HG02840 (cell line): ENCODE results near the gene VWA7.
A peak's percentile ranks its signal among the peaks of the same experiment; 100 is the strongest.
"Not testable (repeated sequence)": the region's sequence is repeated elsewhere in the genome, so short reads cannot be mapped to it uniquely, and the experiment has no call there.

ENCODE experiments used
- ATAC-seq: cut with Tn5 transposase; IDR thresholded peaks from one replicate; pipeline ENCODE4 v1.9.1; 2021; ENCODE audit warnings: mild to moderate bottlenecking, moderate library complexity, moderate number of reproducible peaks; ENCODE audit not compliant: unreplicated experiment, low FRiP score

The VWA7 gene, protein sequence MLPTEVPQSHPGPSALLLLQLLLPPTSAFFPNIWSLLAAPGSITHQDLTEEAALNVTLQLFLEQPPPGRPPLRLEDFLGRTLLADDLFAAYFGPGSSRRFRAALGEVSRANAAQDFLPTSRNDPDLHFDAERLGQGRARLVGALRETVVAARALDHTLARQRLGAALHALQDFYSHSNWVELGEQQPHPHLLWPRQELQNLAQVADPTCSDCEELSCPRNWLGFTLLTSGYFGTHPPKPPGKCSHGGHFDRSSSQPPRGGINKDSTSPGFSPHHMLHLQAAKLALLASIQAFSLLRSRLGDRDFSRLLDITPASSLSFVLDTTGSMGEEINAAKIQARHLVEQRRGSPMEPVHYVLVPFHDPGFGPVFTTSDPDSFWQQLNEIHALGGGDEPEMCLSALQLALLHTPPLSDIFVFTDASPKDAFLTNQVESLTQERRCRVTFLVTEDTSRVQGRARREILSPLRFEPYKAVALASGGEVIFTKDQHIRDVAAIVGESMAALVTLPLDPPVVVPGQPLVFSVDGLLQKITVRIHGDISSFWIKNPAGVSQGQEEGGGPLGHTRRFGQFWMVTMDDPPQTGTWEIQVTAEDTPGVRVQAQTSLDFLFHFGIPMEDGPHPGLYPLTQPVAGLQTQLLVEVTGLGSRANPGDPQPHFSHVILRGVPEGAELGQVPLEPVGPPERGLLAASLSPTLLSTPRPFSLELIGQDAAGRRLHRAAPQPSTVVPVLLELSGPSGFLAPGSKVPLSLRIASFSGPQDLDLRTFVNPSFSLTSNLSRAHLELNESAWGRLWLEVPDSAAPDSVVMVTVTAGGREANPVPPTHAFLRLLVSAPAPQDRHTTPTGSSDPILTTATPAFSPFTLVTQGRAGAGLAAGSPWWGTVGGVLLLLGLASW

DNA sequence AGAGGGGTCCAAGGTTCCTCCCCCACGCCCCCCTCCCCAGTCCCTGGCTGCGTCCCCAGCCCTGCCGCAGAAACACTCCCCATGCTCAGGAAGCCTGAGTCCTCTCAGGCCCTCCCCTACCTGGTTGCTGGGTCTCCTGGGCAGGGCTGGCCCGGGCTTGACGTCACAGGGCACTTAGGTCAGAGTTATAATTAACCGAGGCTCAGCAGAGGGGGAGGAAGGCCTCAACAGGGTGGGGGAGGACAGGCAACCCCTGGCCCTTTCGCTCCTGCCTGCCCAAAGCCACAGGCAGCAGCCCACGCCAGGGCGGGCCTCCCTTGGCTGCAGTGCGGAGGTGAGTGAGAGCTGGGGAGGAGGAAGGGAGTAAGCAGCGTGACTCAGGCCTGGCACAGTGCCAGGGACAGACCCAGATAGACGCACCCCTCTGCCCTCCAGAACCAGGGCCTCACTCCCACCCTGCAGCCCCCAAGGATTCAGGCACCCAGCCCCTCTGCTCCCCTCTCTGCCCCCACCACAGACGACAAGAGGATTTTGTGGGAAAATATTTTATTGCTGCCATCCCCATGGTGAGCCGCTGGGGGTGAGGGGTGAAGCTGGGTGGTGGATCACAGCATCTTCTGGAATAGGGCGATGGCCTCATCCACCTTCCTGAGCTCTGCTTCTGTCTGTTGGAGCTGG is at the start of gene VWA7:
Gene VWA7, minus strand, starts transcription at position 340 of the 678 bp plus-strand sequence. CDS start 549 bp downstream, outside the sequence.
- ATAC-seq = no peak

DNA sequence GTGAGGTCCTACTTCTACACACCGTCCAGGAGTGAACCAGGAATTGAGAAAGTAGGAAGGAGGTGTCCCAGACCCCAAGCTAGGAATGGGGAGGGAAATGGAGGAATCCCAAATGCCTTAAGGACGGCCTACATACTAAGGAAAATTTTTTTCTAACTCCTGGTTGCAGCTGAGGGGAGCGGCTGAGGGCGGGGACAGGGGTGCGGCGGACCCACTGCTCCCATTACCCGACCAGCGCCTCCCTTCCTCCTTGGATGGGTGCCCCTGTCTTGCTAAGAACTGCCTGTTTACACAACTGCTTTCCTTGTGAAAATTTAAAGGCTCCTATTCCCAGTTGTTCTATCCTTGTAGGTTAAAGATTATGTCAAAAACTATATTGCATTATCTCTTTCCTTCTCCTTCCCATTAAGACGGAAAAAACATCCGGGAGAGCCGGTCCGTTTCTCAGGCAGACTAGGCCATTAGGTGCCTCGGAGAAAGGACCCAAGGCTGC is 49.7 kb upstream of the VWA7 start:
- ATAC-seq = no peak

DNA sequence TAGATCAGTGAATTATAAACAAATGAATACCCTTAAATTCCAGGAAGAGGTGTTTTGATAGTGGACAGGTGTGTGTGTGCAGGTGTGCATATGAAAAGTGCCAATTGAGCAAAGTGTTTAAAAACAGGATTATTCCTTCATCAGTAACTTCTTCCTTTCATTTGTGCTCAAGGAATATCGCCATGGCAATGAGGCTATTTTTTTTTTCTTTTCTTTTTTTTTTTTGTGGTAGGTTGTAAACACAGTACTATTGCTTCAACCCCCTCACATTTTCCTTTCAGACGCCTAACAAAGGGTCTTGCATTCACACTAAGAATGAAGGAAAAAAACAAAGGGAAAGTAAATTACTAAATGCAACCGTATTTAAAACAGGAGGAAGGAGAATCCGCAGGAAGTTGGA is 48.4 kb upstream of the VWA7 start:
- ATAC-seq = no peak

DNA sequence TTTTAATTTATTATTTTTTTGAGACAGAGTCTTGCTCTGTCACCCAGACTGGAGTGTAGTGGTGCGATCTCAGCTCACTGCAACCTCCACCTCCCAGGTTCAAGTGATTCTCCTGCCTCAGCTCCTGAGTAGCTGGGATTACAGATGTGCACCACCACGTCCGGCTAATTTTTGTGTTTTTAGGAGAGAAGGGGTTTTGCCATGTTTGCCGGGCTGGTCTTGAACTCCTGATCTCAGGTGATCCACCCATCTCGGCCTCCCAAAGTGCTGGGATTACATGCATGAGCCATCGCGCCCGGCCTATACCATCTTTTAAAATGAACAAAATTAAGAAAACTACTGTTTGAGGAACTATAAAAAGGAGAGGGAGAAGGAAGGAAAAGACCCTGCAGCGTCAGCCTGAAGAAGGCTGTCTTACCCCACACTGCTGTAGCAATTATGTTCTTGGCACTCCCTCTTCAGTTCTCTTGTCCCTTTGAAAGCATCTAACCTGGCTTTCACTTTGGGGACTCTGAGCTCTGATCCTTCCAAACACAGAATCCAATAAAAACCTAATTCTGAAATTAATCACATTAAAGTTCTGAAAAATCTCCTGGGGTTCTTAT is 46.6 kb upstream of the VWA7 start:
- not testable (repeated sequence) for ATAC-seq

DNA sequence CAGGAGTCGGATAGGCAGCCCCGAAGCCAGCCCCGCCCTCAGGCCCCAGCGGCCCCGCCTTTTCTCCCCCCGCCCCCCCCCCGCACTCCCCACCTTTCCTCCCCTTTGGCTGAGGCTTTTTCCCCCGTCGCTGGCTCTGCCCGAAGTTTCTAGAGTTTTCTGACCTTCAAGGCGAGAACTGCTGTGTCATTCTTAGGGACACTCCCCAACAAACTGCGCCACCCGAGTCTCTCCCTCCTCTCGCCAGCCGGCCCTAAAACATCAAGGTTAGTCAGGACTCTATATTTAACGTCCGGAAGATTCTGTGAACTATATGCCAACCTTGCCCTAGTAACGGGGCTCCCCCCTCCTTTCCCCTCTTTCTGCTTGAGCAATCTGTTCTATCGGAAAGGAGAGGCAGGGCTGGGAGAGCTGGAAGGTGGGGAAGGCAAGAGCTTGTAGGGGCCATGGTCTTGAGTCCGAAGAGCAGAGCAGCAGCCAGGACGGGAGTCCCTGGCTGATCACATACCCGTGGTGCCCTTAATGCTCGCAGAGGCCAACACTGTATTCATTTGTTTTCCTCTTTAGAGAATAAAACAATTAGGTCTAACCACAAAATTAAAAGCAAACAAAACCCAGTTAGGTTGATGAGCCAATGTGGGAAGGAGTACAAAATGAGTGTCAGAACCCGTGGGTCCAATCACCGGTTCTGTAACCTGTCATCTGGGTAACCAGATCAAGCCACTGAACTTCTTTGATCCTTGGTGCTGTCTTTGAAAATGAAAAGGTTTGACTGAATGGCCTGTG is 45.1 kb upstream of the VWA7 start:
- peak; percentile 33 for ATAC-seq

DNA sequence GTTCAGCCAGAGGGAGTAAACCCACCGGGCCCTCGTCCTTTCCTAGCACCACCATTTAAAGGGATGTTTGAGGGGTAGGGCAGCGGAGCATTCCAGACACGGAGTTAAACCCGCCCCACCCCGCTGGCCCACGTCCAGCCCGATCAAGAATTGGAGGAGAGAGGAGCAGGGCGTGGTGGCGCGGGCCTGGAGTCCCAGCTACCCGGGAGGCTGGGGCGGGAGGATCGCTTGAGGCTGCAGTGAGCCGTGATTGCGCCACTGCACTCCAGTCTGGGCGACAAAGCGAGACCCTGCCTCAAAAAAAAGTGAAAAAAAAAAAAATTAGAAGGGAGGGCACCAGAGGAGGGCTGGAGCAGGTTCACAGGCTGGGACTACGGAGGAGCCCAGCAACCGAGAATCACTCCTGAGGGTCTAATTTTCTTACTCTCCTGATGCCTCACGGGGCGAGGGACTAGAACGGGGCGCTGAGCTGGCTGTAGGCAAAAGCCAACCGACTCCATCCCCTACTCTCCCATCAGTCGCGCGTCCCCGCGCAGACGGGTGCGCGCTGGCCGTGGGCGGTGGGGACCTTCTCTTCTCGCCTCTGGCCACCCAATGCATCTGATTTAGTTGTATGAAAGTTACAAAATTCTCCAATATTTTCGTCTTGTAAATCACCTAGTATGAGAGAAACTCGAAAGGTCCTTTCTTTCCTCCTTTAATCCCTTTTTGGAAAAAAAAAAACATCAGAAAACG is 44.3 kb upstream of the VWA7 start:
- peak; percentile 45 for ATAC-seq

DNA sequence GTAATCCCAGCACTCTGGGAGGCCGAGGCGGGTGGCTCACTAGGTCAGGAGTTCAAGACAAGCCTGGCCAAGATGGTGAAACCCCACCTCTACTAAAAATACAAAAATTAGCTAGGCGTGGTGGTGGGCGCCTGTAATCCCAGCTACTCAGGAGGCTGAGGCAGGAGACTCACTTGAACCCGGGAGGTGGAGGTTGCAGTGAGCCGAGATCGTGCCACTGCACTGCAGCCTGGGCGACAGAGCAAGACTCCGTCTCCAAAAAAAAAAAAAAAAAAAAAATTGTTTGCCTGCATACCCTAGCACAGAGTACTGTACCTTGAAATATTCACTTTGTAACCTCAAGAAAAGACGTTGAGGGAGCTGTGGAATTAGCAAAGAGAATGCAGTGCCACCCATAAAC is 43.3 kb upstream of the VWA7 start:
- ATAC-seq = not testable (repeated sequence)

DNA sequence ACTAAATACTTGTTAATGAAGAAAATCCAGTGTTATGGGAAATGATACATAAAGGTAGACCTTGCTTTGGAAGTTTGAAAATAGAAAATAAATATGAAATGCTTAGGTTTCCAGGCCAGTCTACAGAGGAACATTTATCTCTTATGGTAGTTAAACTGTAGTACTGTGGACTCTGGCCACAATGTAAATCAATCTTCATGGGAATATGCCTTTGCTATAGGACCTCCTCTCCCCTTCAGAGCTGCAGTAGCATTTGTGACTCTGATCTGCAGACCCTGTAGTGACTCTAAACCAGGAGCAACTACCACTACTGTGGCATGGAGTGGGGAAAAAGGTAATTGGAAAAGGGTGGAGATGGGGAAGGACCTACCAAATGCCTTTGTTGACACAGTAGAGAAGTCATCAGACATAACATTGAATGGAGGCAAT is 42.8 kb upstream of the VWA7 start:
- no peak for ATAC-seq

DNA sequence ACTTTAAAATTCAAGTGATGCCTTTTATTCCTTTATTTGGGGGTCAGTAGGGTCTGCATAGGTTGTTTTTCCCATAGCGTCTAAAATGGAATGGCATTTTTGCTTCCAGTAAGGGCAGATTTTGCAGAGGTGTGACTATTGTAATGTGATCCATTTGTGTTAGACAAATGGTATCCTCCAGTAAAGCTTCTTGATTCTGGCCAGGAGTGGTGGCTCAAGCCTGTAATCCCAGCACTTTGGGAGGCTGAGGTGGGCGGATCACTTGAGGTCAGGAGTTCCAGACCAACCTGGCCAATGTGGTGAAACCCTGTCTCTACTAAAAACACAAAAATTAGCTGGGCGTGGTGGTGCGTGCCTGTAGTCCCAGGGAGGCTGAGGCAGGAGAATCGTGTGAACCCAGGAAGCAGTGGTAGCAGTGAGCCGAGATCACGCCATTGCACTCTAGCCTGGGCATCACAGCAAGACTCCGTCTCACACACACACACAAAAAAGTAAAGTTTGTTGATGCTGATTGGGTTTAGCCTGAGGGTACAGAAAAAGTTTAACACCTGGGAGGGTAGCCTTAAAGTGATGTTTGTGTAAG is 40.9 kb upstream of the VWA7 start:
- not testable (repeated sequence) for ATAC-seq

DNA sequence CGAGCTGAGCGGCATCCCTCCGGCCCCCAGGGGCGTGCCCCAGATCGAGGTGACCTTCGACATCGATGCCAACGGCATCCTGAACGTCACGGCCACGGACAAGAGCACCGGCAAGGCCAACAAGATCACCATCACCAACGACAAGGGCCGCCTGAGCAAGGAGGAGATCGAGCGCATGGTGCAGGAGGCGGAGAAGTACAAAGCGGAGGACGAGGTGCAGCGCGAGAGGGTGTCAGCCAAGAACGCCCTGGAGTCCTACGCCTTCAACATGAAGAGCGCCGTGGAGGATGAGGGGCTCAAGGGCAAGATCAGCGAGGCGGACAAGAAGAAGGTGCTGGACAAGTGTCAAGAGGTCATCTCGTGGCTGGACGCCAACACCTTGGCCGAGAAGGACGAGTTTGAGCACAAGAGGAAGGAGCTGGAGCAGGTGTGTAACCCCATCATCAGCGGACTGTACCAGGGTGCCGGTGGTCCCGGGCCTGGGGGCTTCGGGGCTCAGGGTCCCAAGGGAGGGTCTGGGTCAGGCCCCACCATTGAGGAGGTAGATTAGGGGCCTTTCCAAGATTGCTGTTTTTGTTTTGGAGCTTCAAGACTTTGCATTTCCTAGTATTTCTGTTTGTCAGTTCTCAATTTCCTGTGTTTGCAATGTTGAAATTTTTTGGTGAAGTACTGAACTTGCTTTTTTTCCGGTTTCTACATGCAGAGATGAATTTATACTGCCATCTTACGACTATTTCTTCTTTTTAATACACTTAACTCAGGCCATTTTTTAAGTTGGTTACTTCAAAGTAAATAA is 40.2 kb upstream of the VWA7 start:
- ATAC-seq = not testable (repeated sequence)

DNA sequence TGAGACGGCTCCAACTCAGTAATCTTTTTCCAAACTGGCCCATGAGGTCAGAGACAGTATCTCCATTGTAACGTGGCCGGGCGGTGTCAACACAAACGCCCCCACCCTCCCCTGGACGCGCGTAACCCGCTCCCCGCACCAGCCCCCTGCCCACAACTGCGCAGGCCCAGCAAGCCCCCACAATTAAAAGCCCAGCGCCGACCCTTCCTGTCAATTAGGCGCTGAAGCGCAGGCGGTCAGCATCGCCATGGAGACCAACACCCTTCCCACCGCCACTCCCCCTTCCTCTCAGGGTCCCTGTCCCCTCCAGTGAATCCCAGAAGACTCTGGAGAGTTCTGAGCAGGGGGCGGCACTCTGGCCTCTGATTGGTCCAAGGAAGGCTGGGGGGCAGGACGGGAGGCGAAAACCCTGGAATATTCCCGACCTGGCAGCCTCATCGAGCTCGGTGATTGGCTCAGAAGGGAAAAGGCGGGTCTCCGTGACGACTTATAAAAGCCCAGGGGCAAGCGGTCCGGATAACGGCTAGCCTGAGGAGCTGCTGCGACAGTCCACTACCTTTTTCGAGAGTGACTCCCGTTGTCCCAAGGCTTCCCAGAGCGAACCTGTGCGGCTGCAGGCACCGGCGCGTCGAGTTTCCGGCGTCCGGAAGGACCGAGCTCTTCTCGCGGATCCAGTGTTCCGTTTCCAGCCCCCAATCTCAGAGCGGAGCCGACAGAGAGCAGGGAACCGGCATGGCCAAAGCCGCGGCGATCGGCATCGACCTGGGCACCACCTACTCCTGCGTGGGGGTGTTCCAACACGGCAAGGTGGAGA is 38.1 kb upstream of the VWA7 start, which contains the start of the genes HSPA1A and HSPA1L:
Gene HSPA1A, plus strand, starts transcription at position 519 of the 814 bp plus-strand sequence. Its CDS starts 214 bp downstream, at position 733.
Gene HSPA1L, minus strand, starts transcription at position 259 of the 814 bp plus-strand sequence. CDS start 3,311 bp downstream, outside the sequence.
- peak; percentile 45 for ATAC-seq

DNA sequence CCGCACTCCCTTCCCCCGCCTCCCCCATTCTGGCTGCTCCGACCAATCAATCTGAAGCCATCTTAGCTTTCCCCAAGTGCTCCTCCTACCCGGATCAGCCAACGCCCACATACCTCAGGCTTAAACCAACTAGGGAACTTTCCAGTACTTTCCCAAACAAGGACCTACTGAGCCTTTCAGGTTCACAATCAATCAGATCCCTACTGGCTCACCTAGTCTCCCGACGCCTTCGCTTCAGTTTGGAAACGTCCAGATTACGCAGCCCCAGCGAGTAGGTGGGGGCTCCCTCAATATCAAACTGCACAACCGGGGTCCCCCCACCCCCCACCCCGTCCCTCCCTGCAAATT is 37.5 kb upstream of the VWA7 start:
- ATAC-seq = peak; percentile 23

DNA sequence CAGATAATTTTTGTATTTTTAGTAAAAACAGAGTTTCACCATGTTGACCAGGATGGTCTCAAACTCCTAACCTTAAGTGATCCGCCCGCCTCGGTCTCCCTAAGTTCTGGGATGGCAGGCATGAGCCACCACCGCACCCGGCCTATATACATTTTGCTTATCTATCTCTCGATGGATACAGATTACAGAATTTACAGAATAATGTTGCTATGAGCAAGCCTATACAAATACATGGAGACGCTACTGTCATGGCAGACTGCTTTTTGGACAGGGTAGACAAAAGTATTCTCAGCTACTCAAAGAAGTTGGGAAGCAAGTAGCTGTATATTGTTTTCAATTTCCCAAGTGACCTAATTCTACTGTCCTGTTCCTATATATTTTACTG is 36.3 kb upstream of the VWA7 start:
- no peak for ATAC-seq

DNA sequence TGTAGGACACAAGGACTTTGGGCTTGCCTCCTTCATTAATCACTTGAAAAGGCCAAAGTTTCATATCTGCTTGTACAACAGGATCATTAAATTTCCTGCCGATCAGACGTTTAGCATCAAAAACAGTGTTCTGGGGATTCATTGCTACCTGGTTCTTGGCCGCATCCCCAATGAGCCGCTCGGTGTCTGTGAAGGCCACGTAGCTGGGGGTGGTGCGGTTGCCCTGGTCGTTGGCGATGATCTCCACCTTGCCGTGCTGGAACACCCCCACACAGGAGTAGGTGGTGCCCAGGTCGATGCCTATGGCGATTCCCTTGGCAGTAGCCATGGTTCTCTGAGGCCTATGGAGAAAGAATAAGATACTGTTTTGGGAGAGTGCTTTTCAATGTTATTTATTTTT is 34.5 kb upstream of the VWA7 start:
- no peak for ATAC-seq

DNA sequence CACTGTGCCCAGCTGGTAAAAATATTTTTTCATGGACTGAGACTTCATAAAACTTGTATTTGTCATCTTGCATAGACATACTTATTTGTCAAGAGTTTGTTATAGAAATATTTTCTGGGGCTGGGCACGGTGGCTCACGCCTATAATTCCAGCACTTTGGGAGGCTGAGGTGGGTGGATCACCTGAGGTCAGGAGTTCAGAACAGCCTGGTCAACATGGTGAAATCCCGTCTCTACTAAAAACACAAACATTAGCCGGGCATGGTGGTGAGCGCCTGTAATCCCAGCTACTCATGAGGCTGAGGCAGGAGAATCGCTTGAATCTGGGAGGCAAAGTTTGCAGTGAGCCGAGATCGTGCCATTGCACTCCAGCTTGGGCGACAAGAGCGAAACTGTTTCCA is 31.5 kb upstream of the VWA7 start:
- ATAC-seq = not testable (repeated sequence)

DNA sequence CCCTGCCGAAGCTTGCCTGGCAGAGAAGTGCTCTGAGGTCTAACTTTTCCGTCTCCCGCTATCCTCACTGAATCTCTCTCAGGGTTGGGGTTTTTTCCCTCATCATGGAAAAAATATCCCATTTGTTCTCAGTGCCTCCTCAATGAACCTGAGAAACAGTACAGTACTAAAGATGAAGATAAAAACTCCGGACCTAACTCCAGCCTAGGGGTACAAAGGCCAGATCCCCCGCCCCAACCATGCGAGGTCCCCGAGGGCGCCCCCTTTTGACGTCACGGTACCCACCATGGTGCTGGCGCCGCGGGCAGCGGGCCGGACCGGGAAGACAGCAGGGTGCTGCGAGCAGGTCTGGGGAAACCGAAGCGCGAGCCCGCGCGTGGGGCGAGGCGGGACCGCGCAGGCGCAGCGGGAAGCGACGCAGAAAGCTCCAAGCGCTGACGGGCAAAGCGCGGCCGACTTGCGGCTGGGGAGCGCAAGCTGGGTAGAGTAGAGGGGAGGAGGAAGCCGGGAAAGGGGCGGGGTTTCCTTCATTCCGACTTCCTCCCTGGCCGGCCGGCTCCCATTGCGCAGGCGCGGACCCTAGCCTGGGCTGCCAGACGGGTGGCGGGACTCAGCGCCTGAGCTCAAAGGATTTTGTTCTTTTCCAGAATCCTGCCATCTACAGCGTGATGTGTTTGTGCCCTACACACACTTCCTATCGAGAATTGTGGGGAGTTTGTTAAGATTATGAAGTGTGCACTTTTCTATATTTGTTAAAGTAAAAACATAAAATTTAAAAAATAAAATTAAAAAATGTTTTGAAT is 29.5 kb upstream of the VWA7 start, which contains the start of gene LSM2:
Gene LSM2, minus strand, starts transcription at position 497 of the 803 bp plus-strand sequence. Its CDS starts 209 bp downstream, at position 288.
- peak; percentile 87 for ATAC-seq
